Measurements from ENCODE around the gene NCKAP5.

NCKAP5 gene

GRCh38 chr2:132965460-132965859 lies 602.8 kb downstream of the NCKAP5 start:
- DNase-seq (ENCODE audit: low read depth in 2 of 3, low spot score in 1 of 3) = no peak

GRCh38 chr2:132963161-132963560 lies 605.1 kb downstream of the NCKAP5 start:
- no peak for DNase-seq (ENCODE audit: low read depth in 2 of 3, low spot score in 1 of 3)

- no peak for DNase-seq (ENCODE audit: low read depth in 2 of 3, low spot score in 1 of 3)
Measured at GRCh38 chr2:132958887-132959286, 609.4 kb downstream of the NCKAP5 start.

- no peak for DNase-seq (ENCODE audit: low read depth in 2 of 3, low spot score in 1 of 3)
Measured at GRCh38 chr2:132955871-132956615, 612.2 kb downstream of the NCKAP5 start.

GRCh38 chr2:132953771-132954170 lies 614.5 kb downstream of the NCKAP5 start:
- DNase-seq (ENCODE audit: low read depth in 2 of 3, low spot score in 1 of 3) = no peak

GRCh38 chr2:132951008-132951714 lies 617.1 kb downstream of the NCKAP5 start:
- DNase-seq (ENCODE audit: low read depth in 2 of 3, low spot score in 1 of 3) = no peak

GRCh38 chr2:132949108-132949507 lies 619.2 kb downstream of the NCKAP5 start:
- DNase-seq (ENCODE audit: low read depth in 2 of 3, low spot score in 1 of 3) = no peak

GRCh38 chr2:132948211-132948610 lies 620.1 kb downstream of the NCKAP5 start:
- DNase-seq (ENCODE audit: low read depth in 2 of 3, low spot score in 1 of 3) = no peak

GRCh38 chr2:132943829-132944228 lies 624.4 kb downstream of the NCKAP5 start:
- no peak for DNase-seq (ENCODE audit: low read depth in 2 of 3, low spot score in 1 of 3)

GRCh38 chr2:132941296-132942020 lies 626.8 kb downstream of the NCKAP5 start:
- no peak for DNase-seq (ENCODE audit: low read depth in 2 of 3, low spot score in 1 of 3)

GRCh38 chr2:132937629-132938028 lies 630.6 kb downstream of the NCKAP5 start:
- DNase-seq (ENCODE audit: low read depth in 2 of 3, low spot score in 1 of 3) = no peak

GRCh38 chr2:132936791-132937190 lies 631.5 kb downstream of the NCKAP5 start:
- no peak for DNase-seq (ENCODE audit: low read depth in 2 of 3, low spot score in 1 of 3)

GRCh38 chr2:132936261-132936660 lies 632.0 kb downstream of the NCKAP5 start:
- no peak for DNase-seq (ENCODE audit: low read depth in 2 of 3, low spot score in 1 of 3)

GRCh38 chr2:132929786-132930185 lies 638.5 kb downstream of the NCKAP5 start:
- no peak for DNase-seq (ENCODE audit: low read depth in 2 of 3, low spot score in 1 of 3)

GRCh38 chr2:132923787-132924186 lies 644.5 kb downstream of the NCKAP5 start:
- no peak for DNase-seq (ENCODE audit: low read depth in 2 of 3, low spot score in 1 of 3)

GRCh38 chr2:132915812-132916549 lies 652.3 kb downstream of the NCKAP5 start:
- DNase-seq (ENCODE audit: low read depth in 2 of 3, low spot score in 1 of 3) = no peak

- DNase-seq (ENCODE audit: low read depth in 2 of 3, low spot score in 1 of 3) = no peak
Measured at GRCh38 chr2:132911726-132912724, 656.2 kb downstream of the NCKAP5 start.

- no peak for DNase-seq (ENCODE audit: low read depth in 2 of 3, low spot score in 1 of 3)
Measured at GRCh38 chr2:132910432-132910831, 657.8 kb downstream of the NCKAP5 start.

- no peak for DNase-seq (ENCODE audit: low read depth in 2 of 3, low spot score in 1 of 3)
Measured at GRCh38 chr2:132909427-132909826, 658.8 kb downstream of the NCKAP5 start.
